HCT116 (cell line): ENCODE results near the gene ENTPD8. TPM values are rescaled to one million over a fixed set of nuclear protein-coding genes. Genes with fewer than 3 reads are reported as not detected.

ENCODE experiments used
- ATAC-seq: fragments of 200-7000 bp; cut with Tn5 transposase; 2 replicates; pipeline ENCODE4 v1.9.1; 2020; ENCODE audit warnings: mild to moderate bottlenecking, moderate library complexity
- BruUV-seq: library from RNA; stranded (reverse); fragments of 400-500 nt; replicated peaks from 2 replicates; lab custom pipeline; 2021; lab: Mats Ljungman, UMichigan
- CTCF ChIA-PET: fragments of 300-600 bp; sonication (Branson Sonifier 250); formaldehyde crosslinking; loops from one replicate; lab custom pipeline; 2021; ENCODE audit warnings: antibody characterized with exemption; lab: Charles Lee
- POLR2A ChIA-PET: fragments of 300-600, 350-600 bp; sonication (Branson Sonifier 250); formaldehyde crosslinking; loops from one replicate; lab custom pipeline; 2021; ENCODE audit warnings: antibody characterized with exemption; lab: Charles Lee
- RAD21 ChIA-PET, 2 experiments: fragments of 300-600 bp; sonication (Branson Sonifier 250); formaldehyde crosslinking; loops; one replicate each; lab custom pipeline; 2023; ENCODE audit warnings: low total read pairs in 2 of 2; ENCODE audit not compliant: uncharacterized antibody in 2 of 2, unreplicated experiment in 2 of 2, low non-redundant PET in 1 of 2; lab: Charles Lee
- DNase-seq: peaks from one replicate; pipeline ENCODE4 v3.0.0-alpha.2; 2010; ENCODE audit warnings: low read depth, low spot score
- H2AFZ ChIP-seq: fragments of 200-600 bp; shearing (Covaris generic), sonication (generic); 2 replicates; pipeline ENCODE4 v1.6.1; 2017; ENCODE audit warnings: low read depth, mixed run types, mixed read lengths, antibody characterized with exemption, low read length; ENCODE audit not compliant: poor library complexity, severe bottlenecking
- H3K27ac ChIP-seq: 2 replicates; pipeline ENCODE4 v1.5.1; 2012; ENCODE audit warnings: low read depth, low read length
- H3K27me3 ChIP-seq: fragments of 200-600 bp; sonication (generic); 2 replicates; pipeline ENCODE4 v1.6.1; 2016; ENCODE audit warnings: mixed run types, low read length, mixed read lengths; ENCODE audit not compliant: insufficient read depth
- H3K36me3 ChIP-seq, 2 experiments: fragments of 200-500 bp in 1 of 2; fragments of 200-600 bp in 1 of 2; sonication (Bioruptor generic) in 1 of 2; sonication (generic) in 1 of 2; 2 replicates each; pipeline versions ENCODE4 v1.5.1 to v1.6.1; 2014 to 2016; ENCODE audit warnings: low read length in 2 of 2, inconsistent platforms in 1 of 2, mixed read lengths in 1 of 2, mixed run types in 1 of 2; ENCODE audit not compliant: insufficient read depth in 2 of 2, control insufficient read depth in 1 of 2
- H3K4me1 ChIP-seq, 2 experiments: fragments of 200-600 bp in 1 of 2; sonication (generic) in 1 of 2; 2 replicates each; pipeline versions ENCODE4 v1.5.1 to v1.6.1; 2012 to 2017; ENCODE audit warnings: low read length in 2 of 2, inconsistent platforms in 1 of 2, mild to moderate bottlenecking in 1 of 2, mixed read lengths in 1 of 2, mixed run types in 1 of 2, moderate library complexity in 1 of 2; ENCODE audit not compliant: insufficient read depth in 2 of 2, control insufficient read depth in 1 of 2
- H3K4me2 ChIP-seq: fragments of 200-600 bp; sonication (generic); 2 replicates; pipeline ENCODE4 v1.6.1; 2017; ENCODE audit warnings: mixed run types, low read length, mixed read lengths
- H3K4me3 ChIP-seq, 2 experiments: fragments of 200-600 bp in 1 of 2; sonication (generic) in 1 of 2; replicated peaks in 1 of 2; 2 replicates each; pipeline ENCODE4 v1.5.1; 2011 to 2016; ENCODE audit warnings: low read length in 2 of 2, control low read depth in 1 of 2, low read depth in 1 of 2, mild to moderate bottlenecking in 1 of 2, mixed read lengths in 1 of 2, mixed run types in 1 of 2
- H3K79me2 ChIP-seq: fragments of 200-600 bp; sonication (generic); 2 replicates; pipeline ENCODE4 v1.6.1; 2017; ENCODE audit warnings: mild to moderate bottlenecking, mixed run types, low read length, moderate library complexity, mixed read lengths; ENCODE audit not compliant: insufficient read depth
- H3K9ac ChIP-seq: fragments of 200-600 bp; sonication (generic); 2 replicates; pipeline ENCODE4 v1.6.1; 2016; ENCODE audit warnings: low read length, mixed read lengths
- H3K9me2 ChIP-seq: fragments of 200-600 bp; sonication (generic), shearing (Covaris generic); 2 replicates; pipeline ENCODE4 v1.6.1; 2017; ENCODE audit warnings: mixed run types, mild to moderate bottlenecking, moderate library complexity; ENCODE audit not compliant: insufficient read depth
- H3K9me3 ChIP-seq, 2 experiments: fragments of 200-500 bp in 1 of 2; fragments of 200-600 bp in 1 of 2; sonication (Bioruptor generic) in 1 of 2; sonication (generic) in 1 of 2; 2 replicates each; pipeline ENCODE4 v1.6.1; 2014 to 2017; ENCODE audit warnings: low read length in 2 of 2, mixed read lengths in 2 of 2, inconsistent platforms in 1 of 2, low read depth in 1 of 2, mild to moderate bottlenecking in 1 of 2, mixed run types in 1 of 2, moderate library complexity in 1 of 2; ENCODE audit not compliant: control insufficient read depth in 1 of 2, insufficient read depth in 1 of 2
- H4K20me1 ChIP-seq: fragments of 200-600 bp; sonication (generic), shearing (Covaris generic); 2 replicates; pipeline ENCODE4 v1.6.1; 2017; ENCODE audit warnings: mixed run types, mild to moderate bottlenecking, moderate library complexity; ENCODE audit not compliant: insufficient read depth
- ATF3 ChIP-seq: IDR thresholded peaks from 2 replicates; pipeline ENCODE4 v1.6.1; 2012
- CBX3 ChIP-seq: IDR thresholded peaks from 2 replicates; pipeline ENCODE4 v1.6.1; 2012; ENCODE audit warnings: low read depth
- CEBPB ChIP-seq: IDR thresholded peaks from 2 replicates; pipeline ENCODE4 v1.6.1; 2012; ENCODE audit warnings: low read depth
- CTCF ChIP-seq, 3 experiments: fragments of 200-600 bp in 1 of 3; sonication (generic) in 1 of 3; IDR thresholded peaks in 2 of 3; conservative IDR thresholded peaks in 1 of 3; 2 replicates each; pipeline ENCODE4 v1.5.1; 2012 to 2017; ENCODE audit warnings: low read depth in 2 of 3, low read length in 2 of 3, antibody characterized with exemption in 1 of 3, borderline replicate concordance in 1 of 3, control low read depth in 1 of 3, mild to moderate bottlenecking in 1 of 3, mixed read lengths in 1 of 3, mixed run types in 1 of 3, moderate library complexity in 1 of 3; ENCODE audit not compliant: insufficient read depth in 1 of 3
- EGR1 ChIP-seq: IDR thresholded peaks from 2 replicates; pipeline ENCODE4 v1.6.1; 2012; ENCODE audit warnings: low read depth
- EZH2 ChIP-seq: fragments of 200-600 bp; sonication (generic); IDR thresholded peaks from 2 replicates; pipeline ENCODE4 v1.6.1; 2017; ENCODE audit warnings: antibody characterized with exemption, mixed run types
- EZH2phosphoT487 ChIP-seq: fragments of 200-600 bp; IDR thresholded peaks from 2 replicates; pipeline ENCODE4 v1.6.1; 2018; ENCODE audit warnings: antibody characterized with exemption, borderline replicate concordance
- FOSL1 ChIP-seq: IDR thresholded peaks from 2 replicates; pipeline ENCODE4 v1.6.1; 2012; ENCODE audit warnings: low read depth
- JUND ChIP-seq: IDR thresholded peaks from 2 replicates; pipeline ENCODE4 v1.6.1; 2012
- MAX ChIP-seq: IDR thresholded peaks from 2 replicates; pipeline ENCODE4 v1.6.1; 2012
- POLR2A ChIP-seq: IDR thresholded peaks from 2 replicates; pipeline ENCODE4 v1.7.0; 2011; ENCODE audit warnings: borderline replicate concordance; ENCODE audit not compliant: insufficient read depth, insufficient read length; ENCODE audit errors: extremely low read depth
- POLR2AphosphoS5 ChIP-seq: IDR thresholded peaks from 2 replicates; pipeline ENCODE4 v1.6.1; 2011; ENCODE audit warnings: mild to moderate bottlenecking, low read depth, low read length, moderate library complexity
- RAD21 ChIP-seq: IDR thresholded peaks from 2 replicates; pipeline ENCODE4 v1.6.1; 2012; ENCODE audit warnings: low read depth, mild to moderate bottlenecking
- SIN3A ChIP-seq: IDR thresholded peaks from 2 replicates; pipeline ENCODE4 v1.6.1; 2012; ENCODE audit warnings: low read depth
- SP1 ChIP-seq: IDR thresholded peaks from 2 replicates; pipeline ENCODE4 v1.6.1; 2012; ENCODE audit warnings: low read depth
- SRF ChIP-seq: IDR thresholded peaks from 2 replicates; pipeline ENCODE4 v1.6.1; 2012; ENCODE audit warnings: low read depth
- TCF7L2 ChIP-seq: IDR thresholded peaks from 2 replicates; pipeline ENCODE4 v1.7.0; 2011; ENCODE audit warnings: borderline replicate concordance, inconsistent platforms; ENCODE audit not compliant: insufficient read depth, insufficient read length; ENCODE audit errors: extremely low read depth
- YY1 ChIP-seq: IDR thresholded peaks from 2 replicates; pipeline ENCODE4 v1.6.1; 2011; ENCODE audit warnings: low read length, low read depth, moderate library complexity, mild to moderate bottlenecking; ENCODE audit not compliant: insufficient replicate concordance; ENCODE audit errors: extremely low read depth
- ZFX ChIP-seq: fragments of 450-650 bp; IDR thresholded peaks from 2 replicates; pipeline ENCODE4 v1.6.1; 2017
- ZNF274 ChIP-seq: fragments of 200-500 bp; sonication (Bioruptor generic); IDR thresholded peaks from 2 replicates; pipeline ENCODE4 v1.6.1; 2014; ENCODE audit warnings: mild to moderate bottlenecking, low read depth, low read length, inconsistent platforms
- intact Hi-C: fragments of 100-400 bp; cut with micrococcal nuclease; formaldehyde crosslinking; loops from 2 replicates; pipeline ENCODE4 v1.10.0; 2022
- total RNA-seq: library from RNA; stranded (reverse); gene quantifications from one replicate; pipeline ENCODE4 v1.2.1, GENCODE V29; 2021; ENCODE audit not compliant: unreplicated experiment

The ENTPD8 gene
- total RNA-seq, 1 experiment from 2014 or later: 1.7 TPM

- intact Hi-C loops: no loop called here
- Histone ChIP-seq H3K4me3 (no peak overlapping the region), H3K79me2 (no peaks in the 10 kb centered on the region), H3K4me1 (no peaks in the 10 kb centered on the region), H3K9me2 (no peaks in the 10 kb centered on the region), H4K20me1 (no peaks in the 10 kb centered on the region), H3K4me2 (no peak overlapping the region), H3K36me3 (no peaks in the 10 kb centered on the region), H3K9me3 (peaks cover 0 to under 1% of the 10 kb centered on the region in 2 experiments; a peak in 1 of 4 replicates), H3K27me3 (no peaks in the 10 kb centered on the region), H2AFZ (no peak overlapping the region), H3K9ac (no peak overlapping the region), H3K27ac (no peak overlapping the region)
- ATAC-seq (no peak), DNase-seq (no peak)
- ChIA-PET CTCF (no interaction called here), POLR2A (no interaction called here), RAD21 (no interaction called here)
- TF ChIP-seq SIN3A (no peak), POLR2A (no peak), YY1 (no peak), FOSL1 (no peak), EZH2 (no peak), ZNF274 (no peak), TCF7L2 (no peak), JUND (no peak), ATF3 (no peak), EZH2phosphoT487 (no peak), RAD21 (no peak), CTCF (IDR thresholded peaks at IDR 0.05 in 2 of 3, conservative IDR thresholded peaks at IDR 0.05 in 1 of 3; ENCODE audit: borderline replicate concordance in 1 of 3, insufficient read depth in 1 of 3, low read depth in 2 of 3, low read length in 2 of 3) (no peak), POLR2AphosphoS5 (no peak), SP1 (no peak), EGR1 (no peak), CBX3 (no peak), CEBPB (no peak), SRF (no peak), ZFX (no peak), MAX (no peak)
- BruUV-seq: no TSS peak
These were observed 26.7 kb upstream of the ENTPD8 start for GRCh38 chr9:137467896-137468295.
